DND-41 (cell line): ENCODE measurements around the gene PHYHIPL.

Source experiments
- CTCF ChIP-seq: IDR thresholded peaks from 2 replicates; pipeline ENCODE4 v1.5.1; 2012; ENCODE audit warnings: borderline replicate concordance, low read length, moderate library complexity, mild to moderate bottlenecking; ENCODE audit not compliant: poor library complexity, severe bottlenecking; ENCODE audit errors: extremely low read depth
- EZH2 ChIP-seq: IDR thresholded peaks from 3 replicates; pipeline ENCODE4 v1.6.1; 2012; ENCODE audit warnings: borderline replicate concordance, low read depth, mild to moderate bottlenecking, moderate library complexity, low read length, inconsistent platforms; ENCODE audit not compliant: severe bottlenecking

- TF ChIP-seq CTCF (no peak), EZH2 (no peak)
Measured at GRCh38 chr10:59173414-59173813, 3.0 kb upstream of the PHYHIPL start.
